CD4-positive, CD25-positive, alpha-beta regulatory T cell (primary cell): ENCODE results near the gene HIVEP3. TPM values are rescaled to one million over a fixed set of nuclear protein-coding genes. Genes with fewer than 3 reads are reported as not detected.
A peak's percentile ranks its signal among the peaks of the same experiment; 100 is the strongest.

Experiments
- ATAC-seq, 2 donors: fragments of 150-1000 bp; cut with Tn5 transposase; one replicate each; pipeline ENCODE4 v1.10.0; 2021; ENCODE audit warnings: low read depth in 2 of 2, moderate number of reproducible peaks in 2 of 2, moderate library complexity in 1 of 2
- DNase-seq, 3 donors: peaks; one replicate each; pipeline versions ENCODE4 v3.0.0 to v3.0.0-alpha.2; 2012 to 2022; ENCODE audit warnings: mixed read lengths in 1 of 3
- H3K27ac ChIP-seq: one replicate; pipeline ENCODE4 v1.7.0; 2013; ENCODE audit warnings: mild to moderate bottlenecking, low read length; ENCODE audit not compliant: insufficient read depth, poor library complexity, severe bottlenecking
- H3K27me3 ChIP-seq: one replicate; pipeline ENCODE4 v1.7.0; 2013; ENCODE audit warnings: low read length; ENCODE audit not compliant: control insufficient read depth, insufficient read depth
- H3K36me3 ChIP-seq: one replicate; pipeline ENCODE4 v1.7.0; 2013; ENCODE audit warnings: mild to moderate bottlenecking, low read length, moderate library complexity; ENCODE audit not compliant: control insufficient read depth, insufficient read depth
- H3K4me1 ChIP-seq: 2 replicates; pipeline ENCODE4 v1.7.0; 2013; ENCODE audit warnings: mild to moderate bottlenecking, low read length; ENCODE audit not compliant: insufficient read depth, control insufficient read depth, poor library complexity, severe bottlenecking
- H3K4me3 ChIP-seq: one replicate; pipeline ENCODE4 v1.7.0; 2013; ENCODE audit warnings: low read depth, mild to moderate bottlenecking, low read length, moderate library complexity
- H3K9me3 ChIP-seq, 2 experiments: 1 replicate in 1 of 2; 2 replicates in 1 of 2; pipeline ENCODE4 v1.7.0; 2013; ENCODE audit warnings: low read length in 2 of 2, mild to moderate bottlenecking in 1 of 2, moderate library complexity in 1 of 2; ENCODE audit not compliant: control insufficient read depth in 2 of 2
- H3K27ac Mint-ChIP-seq, 3 donors: one replicate each; pipeline ENCODE4 v1.8.0; 2020 to 2022; ENCODE audit warnings: mild to moderate bottlenecking in 3 of 3, mixed read lengths in 3 of 3, moderate library complexity in 2 of 3
- H3K27me3 Mint-ChIP-seq: one replicate; pipeline ENCODE4 v1.8.0; 2022; ENCODE audit warnings: mild to moderate bottlenecking, mixed read lengths
- H3K36me3 Mint-ChIP-seq: one replicate; pipeline ENCODE4 v1.8.0; 2020; ENCODE audit warnings: mixed read lengths
- H3K4me1 Mint-ChIP-seq, 4 donors: one replicate each; pipeline ENCODE4 v1.8.0; 2020 to 2022; ENCODE audit warnings: mixed read lengths in 4 of 4, mild to moderate bottlenecking in 1 of 4
- H3K4me3 Mint-ChIP-seq, 4 donors: one replicate each; pipeline ENCODE4 v1.8.0; 2020 to 2022; ENCODE audit warnings: mild to moderate bottlenecking in 4 of 4, mixed read lengths in 4 of 4, moderate library complexity in 3 of 4
- H3K9me3 Mint-ChIP-seq, 7 donors: one replicate each; pipeline ENCODE4 v1.8.0; 2020 to 2022; ENCODE audit warnings: mixed read lengths in 7 of 7, mild to moderate bottlenecking in 3 of 7, moderate library complexity in 2 of 7
- polyA plus RNA-seq, 4 donors: library from polyadenylated mRNA; unstranded; fragments of 300-500 nt; fragmentation: Illumina TruSeq; gene quantifications; one replicate each; pipeline ENCODE4 v1.2.3, GENCODE V29; 2021
- total RNA-seq: library from RNA; stranded (reverse); gene quantifications from one replicate; pipeline ENCODE4 v1.2.3, GENCODE V29; 2022

The HIVEP3 gene
- total and polyA plus RNA-seq, 5 donors from 2014 or later = 3.9 to 17.2 (median 7.5) TPM

DNA sequence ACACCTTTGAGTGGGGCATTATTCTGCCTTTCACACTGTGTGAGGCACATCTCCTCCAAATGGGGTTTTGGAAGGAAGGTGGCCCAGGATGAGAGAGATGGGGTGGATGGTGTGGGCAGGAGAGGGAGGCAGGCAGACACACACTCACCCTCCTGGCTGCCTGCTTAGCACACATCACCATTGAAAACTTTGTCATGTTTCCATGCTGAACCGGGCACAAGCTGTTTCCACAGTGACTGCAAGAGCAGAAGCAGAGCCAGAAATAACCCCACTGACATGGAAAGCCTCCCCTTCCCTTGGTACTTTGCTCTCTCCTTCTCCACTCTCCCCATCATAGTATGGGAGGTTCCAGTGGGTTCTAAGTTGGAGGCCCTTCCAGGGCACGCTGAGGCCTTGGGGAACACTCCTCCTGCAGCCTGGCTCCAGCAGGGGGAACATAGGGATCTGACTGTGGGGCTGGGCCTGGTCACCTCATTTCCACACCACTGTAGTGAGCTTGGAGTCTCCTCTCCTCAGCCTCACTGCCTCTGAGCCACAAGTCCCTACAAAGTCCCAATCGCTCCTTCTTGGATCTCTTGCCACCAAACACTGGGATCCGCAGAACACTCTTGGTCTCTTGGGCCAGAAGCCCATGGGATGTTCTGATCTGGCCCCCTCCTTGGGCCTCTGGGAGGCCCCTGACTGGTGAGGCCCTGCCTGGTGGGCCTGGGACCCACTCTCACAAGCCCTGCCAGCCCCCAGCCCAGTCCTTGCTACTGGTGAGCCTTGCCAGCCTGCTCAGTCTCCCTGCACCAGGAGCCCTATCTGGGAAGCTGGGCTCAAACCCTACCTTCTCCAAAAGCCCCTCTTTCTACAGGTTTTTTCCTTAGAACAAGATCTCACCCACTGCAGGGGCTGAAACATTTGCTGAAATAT, 271.2 kb downstream of the HIVEP3 start:
- Mint-ChIP-seq H3K4me1 (peaks cover 4 to 38% (median 23%) of the 10 kb centered on the region in 4 donors), H3K27me3 (no peaks in the 10 kb centered on the region)
- no peak for DNase-seq

DNA sequence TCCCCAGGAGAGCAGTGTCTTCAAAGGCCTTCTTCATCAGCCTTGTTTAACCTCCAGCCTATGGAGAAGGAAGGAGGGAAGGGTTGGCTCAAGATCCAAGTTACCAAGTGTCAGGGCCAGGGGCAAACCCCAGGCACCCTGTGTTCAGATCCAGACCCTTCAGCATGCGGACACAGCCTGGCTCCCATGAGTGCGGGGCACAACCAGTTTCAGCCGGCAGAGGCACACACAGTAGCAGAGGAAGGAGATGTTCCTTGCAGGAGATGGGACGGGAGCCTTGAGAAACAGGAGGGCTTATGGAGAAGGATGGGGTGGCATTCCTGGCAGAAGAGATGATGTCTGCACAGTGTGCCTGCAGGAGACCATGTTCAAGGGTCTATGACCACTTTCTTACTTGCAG, 272.5 kb downstream of the HIVEP3 start:
- H3K27me3 ChIP-seq = no peaks in the 10 kb centered on the region
- no peak overlapping the region for H3K4me3 ChIP-seq
- H3K27ac ChIP-seq = no peak overlapping the region
- Mint-ChIP-seq H3K4me3 (no peak overlapping the region), H3K27me3 (no peaks in the 10 kb centered on the region), H3K4me1 (peaks cover 4 to 33% (median 22%) of the 10 kb centered on the region in 4 donors), H3K27ac (peak overlapping the region in 1 of 3 donors; percentile 0), H3K9me3 (no peaks in the 10 kb centered on the region), H3K36me3 (peaks cover 3% of the 10 kb centered on the region)
- no peaks in the 10 kb centered on the region for H3K9me3 ChIP-seq
- H3K36me3 ChIP-seq = no peaks in the 10 kb centered on the region
- ATAC-seq (no peak), DNase-seq (no peak)
- peaks cover 12% of the 10 kb centered on the region for H3K4me1 ChIP-seq

More for the DNA sequence above, 271.2 kb downstream of the HIVEP3 start:
- Histone ChIP-seq H3K9me3 (no peaks in the 10 kb centered on the region), H3K27me3 (no peaks in the 10 kb centered on the region), H3K27ac (no peak overlapping the region), H3K4me3 (no peak overlapping the region), H3K4me1 (peaks cover 12% of the 10 kb centered on the region), H3K36me3 (no peaks in the 10 kb centered on the region)
- peaks cover 3% of the 10 kb centered on the region for H3K36me3 Mint-ChIP-seq
- no peak for ATAC-seq
- H3K27ac Mint-ChIP-seq = no peak overlapping the region
- no peaks in the 10 kb centered on the region for H3K9me3 Mint-ChIP-seq
- no peak overlapping the region for H3K4me3 Mint-ChIP-seq

DNA sequence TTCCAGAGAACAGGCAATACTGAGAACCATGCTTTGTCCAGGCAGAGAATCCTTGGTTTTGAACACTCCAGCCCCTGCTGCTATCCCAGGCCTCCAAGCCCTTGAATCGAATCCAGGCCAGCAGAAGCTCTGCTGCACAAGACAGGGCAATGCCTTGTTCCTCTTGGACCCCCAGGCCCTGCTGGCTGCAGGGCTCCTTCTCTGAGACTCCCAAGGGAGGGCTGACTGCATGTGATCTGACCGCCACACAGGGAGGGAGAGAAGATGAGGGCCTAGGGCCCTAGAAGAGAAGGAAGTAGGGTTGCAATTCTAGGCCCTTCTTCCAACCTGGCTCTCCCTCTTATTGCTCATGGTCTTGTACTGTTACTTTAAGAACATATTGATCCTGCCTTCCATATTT, 273.7 kb downstream of the HIVEP3 start:
- no peaks in the 10 kb centered on the region for H3K27me3 Mint-ChIP-seq
- peaks cover 4 to 29% (median 16%) of the 10 kb centered on the region in 4 donors for H3K4me1 Mint-ChIP-seq

DNA sequence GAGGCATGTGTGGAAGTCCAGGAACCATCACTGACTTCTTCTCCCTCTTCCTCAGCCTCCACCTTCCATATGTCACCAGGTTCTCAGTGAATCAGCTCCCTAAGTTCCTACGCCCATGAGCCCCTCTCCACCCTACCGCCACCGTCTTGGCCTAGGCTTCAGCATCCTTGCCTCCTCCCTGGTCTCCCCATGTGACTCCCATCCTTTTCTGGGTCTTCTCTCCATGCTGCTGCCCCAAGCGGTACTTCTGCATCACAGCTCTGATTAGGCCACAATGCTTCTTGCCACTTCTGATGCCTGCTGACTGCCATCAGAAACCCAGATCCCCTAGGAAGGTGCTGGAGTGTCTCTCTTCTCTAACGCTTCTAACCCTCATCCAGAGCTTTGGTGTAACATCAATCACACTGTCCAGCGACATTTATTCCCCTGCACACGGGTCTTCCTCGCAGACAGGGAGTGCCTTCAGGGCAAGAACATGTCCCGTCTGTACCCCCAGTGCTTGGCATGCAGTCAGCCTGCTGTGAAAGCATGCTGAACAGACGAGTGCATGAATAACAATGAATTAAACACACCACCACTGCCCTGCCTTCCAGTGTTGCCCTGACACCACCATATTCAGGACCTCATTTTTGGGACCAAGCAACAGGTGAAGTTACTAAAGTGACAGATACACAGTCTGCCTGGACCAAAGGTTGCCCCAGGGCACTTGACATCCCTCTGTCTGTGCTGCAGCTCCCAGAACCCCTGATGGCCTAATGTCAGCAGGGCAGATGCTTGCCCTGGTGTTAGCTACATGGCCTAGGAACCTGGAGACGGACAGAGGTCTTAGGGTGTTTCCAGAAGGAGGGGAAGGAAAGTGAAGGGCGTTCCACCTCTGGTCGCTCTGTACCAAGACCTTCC, 275.6 kb downstream of the HIVEP3 start:
- ATAC-seq = no peak
- no peaks in the 10 kb centered on the region for H3K27me3 Mint-ChIP-seq
- H3K36me3 ChIP-seq = no peaks in the 10 kb centered on the region

More for the DNA sequence above, 273.7 kb downstream of the HIVEP3 start:
- DNase-seq = no peak
- H3K27ac Mint-ChIP-seq = peak overlapping the region in 2 of 3 donors; percentile 0 to 84
- H3K4me3 Mint-ChIP-seq = no peak overlapping the region
- Histone ChIP-seq H3K27me3 (no peaks in the 10 kb centered on the region), H3K4me1 (peaks cover 9% of the 10 kb centered on the region), H3K36me3 (no peaks in the 10 kb centered on the region), H3K27ac (no peak overlapping the region), H3K4me3 (no peak overlapping the region), H3K9me3 (no peaks in the 10 kb centered on the region)
- no peak for ATAC-seq
- H3K9me3 Mint-ChIP-seq = no peaks in the 10 kb centered on the region
- peaks cover 3% of the 10 kb centered on the region for H3K36me3 Mint-ChIP-seq

DNA sequence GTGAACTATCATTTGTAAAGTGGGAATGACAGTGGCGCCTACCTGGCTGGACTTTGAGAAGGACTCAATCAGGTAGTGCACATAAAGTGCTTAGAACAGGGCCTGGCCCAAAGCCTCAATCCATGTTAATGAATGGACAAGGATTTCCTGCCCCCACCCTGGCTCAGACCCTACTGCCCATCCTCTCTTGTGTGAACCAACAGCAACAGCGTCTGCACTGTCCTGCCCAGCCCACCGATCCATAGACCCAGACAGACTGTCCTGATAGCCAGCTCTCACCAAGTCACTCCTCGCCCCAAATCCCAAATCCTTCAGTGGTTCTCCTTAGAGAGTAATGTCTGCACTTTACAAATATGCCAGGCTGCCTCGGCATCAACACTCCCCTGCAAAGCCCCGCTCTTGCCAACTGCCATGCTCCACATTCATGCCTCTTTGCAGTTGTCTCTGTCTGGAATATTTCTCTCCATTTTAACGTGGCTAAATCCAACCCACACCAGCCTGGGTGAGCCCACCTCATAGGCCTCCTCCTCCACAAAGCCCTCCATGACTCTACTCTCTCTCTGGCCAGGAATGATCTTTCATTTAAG, 276.7 kb downstream of the HIVEP3 start:
- no peaks in the 10 kb centered on the region for H3K36me3 ChIP-seq
- H3K27ac ChIP-seq = no peak overlapping the region
- no peaks in the 10 kb centered on the region for H3K9me3 ChIP-seq
- Mint-ChIP-seq H3K9me3 (no peaks in the 10 kb centered on the region), H3K27me3 (no peaks in the 10 kb centered on the region), H3K4me3 (no peak overlapping the region), H3K4me1 (peaks cover 5 to 49% (median 18%) of the 10 kb centered on the region in 4 donors), H3K36me3 (no peaks in the 10 kb centered on the region), H3K27ac (no peak overlapping the region)
- ATAC-seq (no peak), DNase-seq (no peak)
- no peaks in the 10 kb centered on the region for H3K27me3 ChIP-seq
- H3K4me3 ChIP-seq = no peak overlapping the region
- peaks cover 31% of the 10 kb centered on the region for H3K4me1 ChIP-seq

More for the DNA sequence above, 275.6 kb downstream of the HIVEP3 start:
- H3K27ac ChIP-seq = no peak overlapping the region
- peaks cover 23% of the 10 kb centered on the region for H3K4me1 ChIP-seq
- H3K9me3 Mint-ChIP-seq = no peaks in the 10 kb centered on the region
- peaks cover 2% of the 10 kb centered on the region for H3K36me3 Mint-ChIP-seq
- no peak overlapping the region for H3K4me3 Mint-ChIP-seq
- H3K9me3 ChIP-seq = no peaks in the 10 kb centered on the region
- H3K4me1 Mint-ChIP-seq = peaks cover 1 to 39% (median 16%) of the 10 kb centered on the region in 4 donors
- H3K4me3 ChIP-seq = no peak overlapping the region
- H3K27ac Mint-ChIP-seq = no peak overlapping the region
- no peaks in the 10 kb centered on the region for H3K27me3 ChIP-seq
- no peak for DNase-seq

DNA sequence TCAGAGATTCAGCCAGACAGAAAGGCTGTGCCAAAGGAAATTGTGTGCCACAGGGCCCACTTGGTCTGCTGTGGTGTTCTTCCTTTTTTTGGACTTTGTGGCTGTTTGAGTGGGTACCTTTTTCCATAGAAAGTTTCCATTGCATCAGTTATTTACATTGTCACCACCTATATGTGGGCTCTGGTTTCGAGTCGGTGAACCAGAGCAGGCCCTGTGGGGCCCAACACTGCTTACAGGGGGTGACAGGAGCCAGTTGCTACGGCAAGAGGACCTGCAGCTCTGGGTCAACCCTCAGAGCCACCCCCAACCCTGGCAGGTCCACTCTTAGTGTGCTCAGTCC, 277.3 kb downstream of the HIVEP3 start:
- no peak for DNase-seq
- peaks cover 31% of the 10 kb centered on the region for H3K4me1 ChIP-seq
- peak overlapping the region in 1 of 3 donors; percentile 44 for H3K27ac Mint-ChIP-seq
- H3K4me3 Mint-ChIP-seq = no peak overlapping the region
- H3K36me3 ChIP-seq = no peaks in the 10 kb centered on the region
- no peaks in the 10 kb centered on the region for H3K9me3 Mint-ChIP-seq
- no peaks in the 10 kb centered on the region for H3K9me3 ChIP-seq
- no peak for ATAC-seq
- peaks cover 5 to 49% (median 16%) of the 10 kb centered on the region in 4 donors for H3K4me1 Mint-ChIP-seq
- H3K27me3 Mint-ChIP-seq = no peaks in the 10 kb centered on the region
- no peaks in the 10 kb centered on the region for H3K27me3 ChIP-seq
- no peak overlapping the region for H3K27ac ChIP-seq
- no peak overlapping the region for H3K4me3 ChIP-seq
- H3K36me3 Mint-ChIP-seq = no peaks in the 10 kb centered on the region

DNA sequence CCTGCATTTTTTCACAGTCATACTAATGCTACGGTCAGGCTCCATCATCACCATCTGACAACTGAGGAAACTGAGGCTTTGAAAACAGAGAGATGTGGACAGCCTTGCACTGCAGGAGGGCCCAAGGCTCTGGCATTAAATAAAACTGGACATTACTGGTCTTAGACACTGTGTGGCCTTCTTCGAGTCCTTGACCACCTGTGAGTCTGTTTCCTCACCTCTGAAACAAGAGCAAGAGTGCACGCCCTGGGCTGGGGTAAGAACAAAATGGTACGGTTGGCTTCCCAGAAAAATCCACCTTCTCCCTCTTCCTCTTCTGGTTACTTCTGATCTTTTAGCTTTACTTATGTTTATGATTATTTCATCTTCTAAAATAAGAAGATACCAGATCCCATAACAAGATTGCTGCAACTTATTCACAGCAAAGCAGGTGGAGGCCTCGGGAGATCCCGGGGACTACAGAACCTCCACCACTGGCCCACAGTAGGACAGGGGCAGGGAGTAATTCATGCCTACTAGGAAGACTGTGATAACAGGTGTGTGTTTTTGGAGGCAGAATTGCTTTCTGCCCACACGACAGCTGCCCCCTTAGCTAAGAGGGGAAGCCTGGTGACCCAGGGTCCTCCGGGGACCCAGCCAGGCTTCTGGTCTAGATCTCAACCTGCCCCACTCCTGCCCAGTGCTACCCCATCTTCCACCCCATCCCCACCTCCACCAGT, 277.8 kb downstream of the HIVEP3 start:
- H3K27ac ChIP-seq = peak overlapping the region; percentile 38
- no peak for ATAC-seq
- DNase-seq = no peak
- Mint-ChIP-seq H3K4me3 (peak overlapping the region in 2 of 4 donors; percentile 8 to 30), H3K36me3 (no peaks in the 10 kb centered on the region), H3K9me3 (no peaks in the 10 kb centered on the region), H3K27ac (peak overlapping the region in 2 of 3 donors; percentile 44 to 63), H3K27me3 (no peaks in the 10 kb centered on the region), H3K4me1 (peaks cover 7 to 49% (median 19%) of the 10 kb centered on the region in 4 donors)
- no peaks in the 10 kb centered on the region for H3K9me3 ChIP-seq
- H3K27me3 ChIP-seq = no peaks in the 10 kb centered on the region
- no peak overlapping the region for H3K4me3 ChIP-seq
- no peaks in the 10 kb centered on the region for H3K36me3 ChIP-seq
- peaks cover 31% of the 10 kb centered on the region for H3K4me1 ChIP-seq
